C1 segment of cervical spinal cord (tissue), 14 donors: ENCODE results near the gene GTF3C1.
"Not testable (repeated sequence)": the region's sequence is repeated elsewhere in the genome, so short reads cannot be mapped to it uniquely, and the experiment has no call there.

Experiments used
- DNase-seq, 14 donors: peaks; one replicate each; lab custom pipeline; 2025; lab: John Stamatoyannopoulos, UW

The GTF3C1 gene

GRCh38 chr16:27464626-27465482 lies 84.9 kb downstream of the GTF3C1 start:
- DNase-seq, result no peak

DNA sequence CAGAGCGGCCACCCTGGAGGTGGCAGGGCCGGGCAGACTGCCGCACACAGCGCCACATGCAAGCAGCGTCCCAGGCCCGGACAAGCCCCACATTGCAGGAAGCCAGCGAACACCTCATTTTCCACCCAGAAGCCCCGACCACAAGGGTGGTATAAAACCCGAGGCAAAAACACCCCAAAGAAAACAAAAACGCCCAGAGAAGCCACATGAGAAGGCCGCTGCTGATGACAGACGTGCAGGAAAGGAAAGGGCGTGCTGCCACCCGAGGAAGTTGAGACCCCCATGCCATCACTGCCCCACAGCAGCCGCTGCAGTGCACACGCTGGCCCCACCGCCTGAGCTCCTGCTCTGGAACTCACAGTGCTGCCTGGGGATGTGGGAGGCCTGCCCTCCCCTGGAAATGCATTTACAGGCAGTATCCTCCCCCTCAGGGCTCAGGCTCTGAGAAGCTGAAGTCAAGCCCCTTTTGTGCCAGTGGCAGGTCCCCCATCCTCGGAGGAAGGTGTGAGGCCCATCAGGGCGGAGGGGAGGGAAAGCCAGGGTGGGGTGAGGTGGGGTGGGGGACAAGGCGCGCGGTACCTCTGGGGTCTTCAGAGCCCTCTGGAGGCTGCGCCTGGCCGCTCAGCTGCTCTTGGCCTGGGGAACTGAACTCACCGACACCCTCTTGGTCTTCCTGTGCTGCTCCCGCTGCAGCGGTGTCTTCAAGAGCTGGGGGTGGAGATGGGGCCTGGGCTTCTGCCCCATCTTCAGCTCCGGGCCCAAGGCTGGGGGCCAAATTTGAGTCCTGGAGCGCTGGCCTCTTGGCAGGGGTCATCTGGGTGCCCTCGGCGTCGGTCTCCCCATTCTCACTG lies 85.7 kb downstream of the GTF3C1 start:
- no peak for DNase-seq

DNA sequence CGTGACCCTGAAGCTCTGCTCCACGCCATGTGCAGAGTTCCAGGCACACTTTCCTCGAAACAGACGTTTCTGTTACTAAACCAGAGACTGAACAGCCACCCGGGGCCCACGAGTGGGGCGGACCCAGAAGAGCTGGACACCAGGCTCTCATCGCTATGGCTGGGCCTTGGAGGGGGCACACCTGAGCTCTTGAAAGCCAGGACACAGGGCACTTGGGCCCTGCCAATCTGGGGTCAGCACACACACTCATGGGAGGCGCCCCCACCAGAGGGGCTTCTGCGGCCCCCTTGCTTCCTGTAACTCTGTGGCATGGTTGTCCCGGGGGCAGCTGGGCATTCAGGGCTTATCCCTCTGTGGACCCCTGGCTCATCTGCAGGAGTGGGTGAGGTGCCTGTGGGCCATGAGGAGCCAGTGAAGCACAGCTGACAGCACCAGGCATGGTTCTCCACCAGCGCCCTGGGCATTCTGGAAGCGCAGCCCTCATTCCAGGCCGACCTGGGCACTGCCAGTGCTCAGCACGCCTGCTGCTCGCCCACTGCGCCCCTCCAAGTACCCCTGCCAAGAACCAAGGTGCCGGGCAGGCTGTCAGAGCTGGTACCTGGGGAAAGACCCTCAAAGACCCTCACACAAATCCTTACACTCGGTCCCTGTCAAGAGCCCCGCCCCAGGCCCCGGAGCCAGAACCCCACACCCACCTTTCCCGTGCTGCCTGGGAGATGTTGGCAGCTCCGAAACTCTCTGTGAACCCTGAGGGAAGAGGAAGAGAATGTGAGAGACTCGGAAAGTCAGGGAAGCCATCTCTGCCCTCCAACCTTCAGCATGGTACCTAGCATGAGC lies 86.6 kb downstream of the GTF3C1 start:
- DNase-seq, result no peak

DNA sequence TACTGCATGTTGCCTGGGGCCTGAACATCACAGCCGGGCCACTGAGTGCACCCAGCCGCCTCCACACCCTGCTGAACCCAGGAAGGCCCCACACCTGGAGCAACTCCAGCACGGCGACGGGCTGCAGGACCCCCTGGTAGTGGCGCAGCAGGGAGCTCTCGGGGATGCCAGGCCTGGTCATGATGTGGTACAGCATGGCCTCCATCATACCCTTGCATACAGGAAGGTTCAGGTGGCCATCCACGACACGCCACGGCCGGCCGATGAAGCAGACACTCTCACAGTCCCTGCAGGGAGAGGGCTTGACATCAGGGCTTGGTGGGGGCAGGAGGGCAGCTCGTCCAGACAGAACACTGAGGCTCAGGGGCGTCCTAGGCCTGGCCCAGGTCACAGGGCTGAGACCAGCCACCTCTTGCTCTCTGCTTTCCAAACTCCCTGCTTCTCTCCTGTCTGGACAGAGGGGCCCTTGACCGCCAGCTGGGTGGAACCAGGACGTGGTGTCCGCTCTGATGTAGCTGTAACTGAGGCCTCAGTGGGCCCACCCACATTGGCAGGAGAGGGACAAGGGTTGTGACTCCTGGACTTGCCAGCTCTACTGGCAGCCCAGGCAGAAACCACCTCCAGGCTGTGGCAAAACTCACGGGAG lies 87.4 kb downstream of the GTF3C1 start:
- no peak for DNase-seq

GRCh38 chr16:27461483-27462171 lies 88.1 kb downstream of the GTF3C1 start:
- DNase-seq, result no peak

GRCh38 chr16:27460663-27461482 lies 88.8 kb downstream of the GTF3C1 start:
- no peak for DNase-seq

- no peak for DNase-seq
These were observed 89.5 kb downstream of the GTF3C1 start for GRCh38 chr16:27460213-27460612.

DNA sequence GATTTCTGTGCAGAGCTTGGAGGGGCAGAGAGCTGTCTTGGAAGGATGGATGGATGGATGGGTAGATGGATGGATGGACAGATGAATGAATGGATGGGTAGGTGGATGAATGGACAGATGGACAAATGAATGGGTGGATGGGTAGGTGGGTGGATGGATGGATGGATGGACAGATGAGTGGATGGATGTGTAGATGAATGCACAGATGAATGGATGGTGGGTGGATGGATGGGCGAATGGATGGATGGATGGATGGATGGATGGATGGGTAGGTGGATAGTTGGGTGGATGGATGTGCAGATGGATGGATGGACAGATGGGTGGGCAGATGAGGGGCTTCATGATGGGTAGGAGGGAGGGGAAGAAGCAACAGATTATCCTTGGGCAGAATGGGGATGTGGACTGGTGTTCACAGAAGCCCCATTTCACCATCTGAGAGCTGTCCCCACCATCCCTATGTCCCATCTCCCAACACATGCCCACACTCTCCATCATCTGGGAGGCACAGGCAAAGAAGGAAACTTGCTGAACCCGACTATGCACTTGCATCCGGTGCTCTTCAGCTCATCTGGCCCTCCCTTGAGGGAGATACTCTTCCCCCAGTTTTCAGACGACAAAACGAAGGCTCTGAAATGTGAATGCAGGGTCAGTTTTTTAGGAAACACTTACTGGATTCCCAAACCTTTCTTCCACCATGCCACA lies 90.6 kb downstream of the GTF3C1 start:
- DNase-seq, result no peak

GRCh38 chr16:27458258-27458657 lies 91.5 kb downstream of the GTF3C1 start:
- no peak for DNase-seq

DNA sequence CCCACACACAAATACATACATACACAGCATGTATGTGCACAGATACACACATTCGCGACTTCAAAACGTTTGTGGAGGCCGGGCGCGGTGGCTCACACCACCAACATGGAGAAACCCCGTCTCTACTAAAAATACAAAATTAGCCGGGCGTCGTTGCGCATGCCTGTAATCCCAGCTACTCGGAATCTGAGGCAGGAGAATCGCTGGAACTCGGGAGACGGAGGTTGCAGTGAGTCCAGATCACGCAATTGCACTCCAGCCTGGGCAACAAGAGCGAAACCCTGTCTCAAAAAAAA lies 92.2 kb downstream of the GTF3C1 start:
- DNase-seq, result not testable (repeated sequence)

DNA sequence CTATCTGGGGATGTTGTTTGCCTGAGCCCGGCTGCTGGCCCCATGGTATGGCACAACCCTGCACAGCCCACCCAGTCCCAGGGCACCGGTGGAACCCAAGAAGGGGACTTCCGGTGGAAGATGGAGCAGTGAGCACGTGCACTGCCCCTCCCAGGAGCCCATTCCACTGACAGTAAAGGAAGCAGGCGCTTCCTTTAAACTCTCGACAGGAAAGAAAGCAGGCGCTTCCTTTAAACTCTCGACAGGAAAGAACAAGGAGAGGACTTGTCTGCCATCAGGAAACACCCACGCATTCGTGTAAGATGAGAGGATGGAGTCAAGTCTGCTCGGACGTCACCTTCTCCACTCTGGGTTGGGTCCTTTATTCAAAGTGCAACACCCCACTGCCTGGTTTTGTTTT lies 94.0 kb downstream of the GTF3C1 start:
- DNase-seq, result no peak

- DNase-seq, result no peak
These were observed 96.3 kb downstream of the GTF3C1 start for GRCh38 chr16:27453494-27453825.

- no peak for DNase-seq
These were observed 96.9 kb downstream of the GTF3C1 start for GRCh38 chr16:27452569-27453493.

- DNase-seq, result no peak
These were observed 99.5 kb downstream of the GTF3C1 start for GRCh38 chr16:27450196-27450549.

- DNase-seq, result no peak
These were observed 100.1 kb downstream of the GTF3C1 start for GRCh38 chr16:27449434-27450195.

DNA sequence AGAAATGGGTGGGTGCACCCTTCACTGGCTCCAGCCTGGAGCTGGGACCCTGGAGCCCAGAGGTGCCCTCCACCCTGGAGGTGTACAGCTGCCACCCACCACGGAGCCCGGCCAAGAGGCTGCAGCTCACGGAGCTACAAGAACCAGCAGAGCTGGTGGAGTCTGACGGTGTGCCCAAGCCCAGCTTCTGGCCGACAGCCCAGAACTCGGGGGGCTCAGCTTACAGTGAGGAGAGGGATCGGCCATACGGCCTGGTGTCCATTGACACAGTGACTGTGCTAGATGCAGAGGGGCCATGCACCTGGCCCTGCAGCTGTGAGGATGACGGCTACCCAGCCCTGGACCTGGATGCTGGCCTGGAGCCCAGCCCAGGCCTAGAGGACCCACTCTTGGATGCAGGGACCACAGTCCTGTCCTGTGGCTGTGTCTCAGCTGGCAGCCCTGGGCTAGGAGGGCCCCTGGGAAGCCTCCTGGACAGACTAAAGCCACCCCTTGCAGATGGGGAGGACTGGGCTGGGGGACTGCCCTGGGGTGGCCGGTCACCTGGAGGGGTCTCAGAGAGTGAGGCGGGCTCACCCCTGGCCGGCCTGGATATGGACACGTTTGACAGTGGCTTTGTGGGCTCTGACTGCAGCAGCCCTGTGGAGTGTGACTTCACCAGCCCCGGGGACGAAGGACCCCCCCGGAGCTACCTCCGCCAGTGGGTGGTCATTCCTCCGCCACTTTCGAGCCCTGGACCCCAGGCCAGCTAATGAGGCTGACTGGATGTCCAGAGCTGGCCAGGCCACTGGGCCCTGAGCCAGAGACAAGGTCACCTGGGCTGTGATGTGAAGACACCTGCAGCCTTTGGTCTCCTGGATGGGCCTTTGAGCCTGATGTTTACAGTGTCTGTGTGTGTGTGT lies 100.9 kb downstream of the GTF3C1 start:
- no peak for DNase-seq

DNA sequence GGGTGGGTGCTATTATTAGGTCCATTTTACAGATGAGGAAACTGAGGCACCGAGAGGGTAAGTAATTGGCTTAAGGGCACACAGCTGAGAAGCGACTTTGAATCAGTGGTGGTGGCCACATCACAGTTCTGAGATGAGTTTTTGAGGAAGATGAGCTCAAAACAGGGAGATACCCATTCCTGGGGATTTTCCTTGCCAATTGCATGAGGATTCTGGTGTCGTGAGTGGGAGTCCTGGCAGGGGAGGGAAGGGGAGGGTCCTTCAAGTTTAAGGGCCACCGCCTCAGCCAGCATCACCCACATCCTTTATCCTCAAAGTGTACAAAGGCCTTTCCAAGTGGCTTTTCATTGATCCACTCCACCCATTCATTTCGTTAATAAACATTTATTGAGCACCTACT lies 102.4 kb downstream of the GTF3C1 start:
- DNase-seq, result no peak
